Progenitor cell of endocrine pancreas (in vitro differentiated cells): Measurements from ENCODE around the gene TBC1D20. TPM values are rescaled to one million over a fixed set of nuclear protein-coding genes. Genes with fewer than 3 reads are reported as not detected.
"Not testable (repeated sequence)": the region's sequence is repeated elsewhere in the genome, so short reads cannot be mapped to it uniquely, and the experiment has no call there.

Experiments used
- DNase-seq: peaks from one replicate; pipeline ENCODE4 v3.0.0; 2021; ENCODE audit warnings: low spot score; ENCODE audit not compliant: unreplicated experiment
- H3K27ac Mint-ChIP-seq: 2 replicates; pipeline ENCODE4 v1.8.0; 2021; ENCODE audit warnings: mild to moderate bottlenecking, moderate library complexity, mixed read lengths
- H3K27me3 Mint-ChIP-seq: 2 replicates; pipeline ENCODE4 v1.8.0; 2021; ENCODE audit warnings: mixed read lengths
- H3K36me3 Mint-ChIP-seq: 2 replicates; pipeline ENCODE4 v1.8.0; 2022; ENCODE audit warnings: mixed read lengths; ENCODE audit not compliant: insufficient read depth
- H3K4me1 Mint-ChIP-seq: 2 replicates; pipeline ENCODE4 v1.8.0; 2021; ENCODE audit warnings: low read depth, mixed read lengths
- H3K4me3 Mint-ChIP-seq: 2 replicates; pipeline ENCODE4 v1.8.0; 2021; ENCODE audit warnings: low read depth, mild to moderate bottlenecking, moderate library complexity, mixed read lengths
- H3K9me3 Mint-ChIP-seq: 2 replicates; pipeline ENCODE4 v1.8.0; 2021; ENCODE audit warnings: low read depth, mixed read lengths
- CTCF ChIP-seq: fragments of 200-600 bp; sonication (generic); IDR thresholded peaks from one replicate; pipeline ENCODE4 v1.5.0; 2021; ENCODE audit warnings: antibody characterized with exemption, mild to moderate bottlenecking; ENCODE audit not compliant: unreplicated experiment
- long read RNA-seq: library from polyadenylated mRNA; unstranded; transcript quantifications from one replicate; pipeline ENCODE4 v2.0.0, GENCODE V29; 2020
- total RNA-seq: library from RNA; stranded (reverse); gene quantifications from 2 replicates; pipeline ENCODE4 v1.2.1, GENCODE V29; 2021

Gene TBC1D20
- 30.3 and 33.2 TPM in 2 replicates for total RNA-seq
- long read RNA-seq, full-length matches to known transcripts, result 1 of 8 reads
- long read RNA-seq, partial matches to known transcripts, result 2 of 8 reads
- long read RNA-seq, other reads (novel, unspliced or antisense), result 5 of 8 reads

- Mint-ChIP-seq H3K27ac (peak within 1 kb of the TSS; percentile 92), H3K4me1 (peaks cover 21% of the 10 kb centered on the region), H3K4me3 (peak within 1 kb of the TSS; percentile 90), H3K27me3 (peaks cover 8% of the 10 kb centered on the region), H3K36me3 (peaks cover 2% of the 10 kb centered on the region), H3K9me3 (peaks cover 10% of the 10 kb centered on the region)
- no peak for TF ChIP-seq CTCF
- peak; percentile 65 for DNase-seq
These were observed at the start of gene TBC1D20 for GRCh38 chr20:462199-462991. Gene TBC1D20 (minus strand): TSS chr20:462533. CDS start chr20:462405, 128 bp downstream.

- not testable (repeated sequence) for DNase-seq, H3K4me3 Mint-ChIP-seq, H3K9me3 Mint-ChIP-seq, H3K27me3 Mint-ChIP-seq
- H3K4me1 Mint-ChIP-seq, result peaks cover 20% of the 10 kb centered on the region
- peaks cover 17% of the 10 kb centered on the region for H3K36me3 Mint-ChIP-seq
- peak overlapping the region; percentile 63 for H3K27ac Mint-ChIP-seq
These were observed 48.2 kb upstream of the TBC1D20 start for GRCh38 chr20:510328-511057.

- DNase-seq, H3K27ac Mint-ChIP-seq, H3K9me3 Mint-ChIP-seq, H3K4me3 Mint-ChIP-seq, H3K27me3 Mint-ChIP-seq: not testable (repeated sequence)
- Mint-ChIP-seq H3K36me3 (peaks cover 15% of the 10 kb centered on the region), H3K4me1 (peaks cover 16% of the 10 kb centered on the region)
These were observed 46.0 kb upstream of the TBC1D20 start for GRCh38 chr20:508364-508787.

GRCh38 chr20:507761-508332 is 45.5 kb upstream of the TBC1D20 start:
- peaks cover 21% of the 10 kb centered on the region for H3K36me3 Mint-ChIP-seq
- H3K4me1 Mint-ChIP-seq, result peaks cover 16% of the 10 kb centered on the region
- no peak for DNase-seq
- H3K27me3 Mint-ChIP-seq, result no peaks in the 10 kb centered on the region
- no peaks in the 10 kb centered on the region for H3K9me3 Mint-ChIP-seq
- TF ChIP-seq CTCF, result no peak
- H3K4me3 Mint-ChIP-seq, result no peak overlapping the region
- no peak overlapping the region for H3K27ac Mint-ChIP-seq

- no peak for TF ChIP-seq CTCF
- DNase-seq, result no peak
- peak overlapping the region; percentile 56 for H3K27ac Mint-ChIP-seq
- no peaks in the 10 kb centered on the region for H3K27me3 Mint-ChIP-seq
- peaks cover 27% of the 10 kb centered on the region for H3K36me3 Mint-ChIP-seq
- peaks cover 16% of the 10 kb centered on the region for H3K4me1 Mint-ChIP-seq
- no peaks in the 10 kb centered on the region for H3K9me3 Mint-ChIP-seq
- no peak overlapping the region for H3K4me3 Mint-ChIP-seq
These were observed 44.8 kb upstream of the TBC1D20 start for GRCh38 chr20:507006-507758.
